ENCODE measurements around the gene HCRTR1.

The HCRTR1 gene

GRCh38 chr1:31669786-31670592, 52.5 kb downstream of the HCRTR1 start (continued):
- TF ChIP-seq ZNF747 (tag by site-specific recombination; IDR thresholded peaks at IDR 0.05) (no peak), ZNF664 (tag by site-specific recombination; IDR thresholded peaks at IDR 0.05) (no peak), SP7 (tag by site-specific recombination; IDR thresholded peaks at IDR 0.05) (peak; percentile 7; the same call in 1 of the 2 replicates), YY2 (tag by site-specific recombination; IDR thresholded peaks at IDR 0.05) (0 out of 2 replicates have a peak, but pooled peaks have one; percentile 41), REPIN1 (tag by site-specific recombination; IDR thresholded peaks at IDR 0.05; ENCODE audit: low read depth) (no peak), ZNF221 (tag by site-specific recombination; IDR thresholded peaks at IDR 0.05; ENCODE audit: borderline replicate concordance) (no peak), MEIS1 (CRISPR knock-in tag; IDR thresholded peaks at IDR 0.05; ENCODE audit: borderline replicate concordance) (no peak), GLI2 (tag by site-specific recombination; IDR thresholded peaks at IDR 0.05; ENCODE audit: borderline replicate concordance, low read depth) (no peak), FEZF1 (tag by site-specific recombination; IDR thresholded peaks at IDR 0.05) (no peak), ZNF433 (tag by site-specific recombination; IDR thresholded peaks at IDR 0.05; ENCODE audit: low read depth) (no peak), ZSCAN5A (tag by site-specific recombination; IDR thresholded peaks at IDR 0.05) (no peak), ZNF426 (tag by site-specific recombination; IDR thresholded peaks at IDR 0.05) (no peak), HOXD13 (CRISPR knock-in tag; IDR thresholded peaks at IDR 0.05; ENCODE audit: borderline replicate concordance) (no peak), ZNF777 (tag by site-specific recombination; IDR thresholded peaks at IDR 0.05; ENCODE audit: borderline replicate concordance) (0 out of 2 replicates have a peak, but pooled peaks have one; percentile 38), SP3 (tag by site-specific recombination; IDR thresholded peaks at IDR 0.05) (no peak), ZBTB7A (tag by site-specific recombination; IDR thresholded peaks at IDR 0.05; ENCODE audit: low read depth) (no peak), ZNF692 (tag by site-specific recombination; IDR thresholded peaks at IDR 0.05) (peak; percentile 74), SALL2 (tag by site-specific recombination; IDR thresholded peaks at IDR 0.05; ENCODE audit: borderline replicate concordance) (no peak), TRIM28 (IDR thresholded peaks at IDR 0.05; ENCODE audit: borderline replicate concordance, low read length) (no peak), ZNF843 (tag by site-specific recombination; IDR thresholded peaks at IDR 0.05) (no peak), KLF1 (tag by site-specific recombination; IDR thresholded peaks at IDR 0.05) (0 out of 2 replicates have a peak, but pooled peaks have one; percentile 9), ZSCAN18 (tag by site-specific recombination; IDR thresholded peaks at IDR 0.05) (no peak), ZBTB17 (tag by site-specific recombination; IDR thresholded peaks at IDR 0.05) (0 out of 2 replicates have a peak, but pooled peaks have one; percentile 39)
- TF ChIP-seq, protein P1, sequence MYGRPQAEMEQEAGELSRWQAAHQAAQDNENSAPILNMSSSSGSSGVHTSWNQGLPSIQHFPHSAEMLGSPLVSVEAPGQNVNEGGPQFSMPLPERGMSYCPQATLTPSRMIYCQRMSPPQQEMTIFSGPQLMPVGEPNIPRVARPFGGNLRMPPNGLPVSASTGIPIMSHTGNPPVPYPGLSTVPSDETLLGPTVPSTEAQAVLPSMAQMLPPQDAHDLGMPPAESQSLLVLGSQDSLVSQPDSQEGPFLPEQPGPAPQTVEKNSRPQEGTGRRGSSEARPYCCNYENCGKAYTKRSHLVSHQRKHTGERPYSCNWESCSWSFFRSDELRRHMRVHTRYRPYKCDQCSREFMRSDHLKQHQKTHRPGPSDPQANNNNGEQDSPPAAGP (tag by site-specific recombination; IDR thresholded peaks at IDR 0.05): no peak
- TF ChIP-seq, protein P2, sequence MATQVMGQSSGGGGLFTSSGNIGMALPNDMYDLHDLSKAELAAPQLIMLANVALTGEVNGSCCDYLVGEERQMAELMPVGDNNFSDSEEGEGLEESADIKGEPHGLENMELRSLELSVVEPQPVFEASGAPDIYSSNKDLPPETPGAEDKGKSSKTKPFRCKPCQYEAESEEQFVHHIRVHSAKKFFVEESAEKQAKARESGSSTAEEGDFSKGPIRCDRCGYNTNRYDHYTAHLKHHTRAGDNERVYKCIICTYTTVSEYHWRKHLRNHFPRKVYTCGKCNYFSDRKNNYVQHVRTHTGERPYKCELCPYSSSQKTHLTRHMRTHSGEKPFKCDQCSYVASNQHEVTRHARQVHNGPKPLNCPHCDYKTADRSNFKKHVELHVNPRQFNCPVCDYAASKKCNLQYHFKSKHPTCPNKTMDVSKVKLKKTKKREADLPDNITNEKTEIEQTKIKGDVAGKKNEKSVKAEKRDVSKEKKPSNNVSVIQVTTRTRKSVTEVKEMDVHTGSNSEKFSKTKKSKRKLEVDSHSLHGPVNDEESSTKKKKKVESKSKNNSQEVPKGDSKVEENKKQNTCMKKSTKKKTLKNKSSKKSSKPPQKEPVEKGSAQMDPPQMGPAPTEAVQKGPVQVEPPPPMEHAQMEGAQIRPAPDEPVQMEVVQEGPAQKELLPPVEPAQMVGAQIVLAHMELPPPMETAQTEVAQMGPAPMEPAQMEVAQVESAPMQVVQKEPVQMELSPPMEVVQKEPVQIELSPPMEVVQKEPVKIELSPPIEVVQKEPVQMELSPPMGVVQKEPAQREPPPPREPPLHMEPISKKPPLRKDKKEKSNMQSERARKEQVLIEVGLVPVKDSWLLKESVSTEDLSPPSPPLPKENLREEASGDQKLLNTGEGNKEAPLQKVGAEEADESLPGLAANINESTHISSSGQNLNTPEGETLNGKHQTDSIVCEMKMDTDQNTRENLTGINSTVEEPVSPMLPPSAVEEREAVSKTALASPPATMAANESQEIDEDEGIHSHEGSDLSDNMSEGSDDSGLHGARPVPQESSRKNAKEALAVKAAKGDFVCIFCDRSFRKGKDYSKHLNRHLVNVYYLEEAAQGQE (tag by site-specific recombination; IDR thresholded peaks at IDR 0.05): no peak
- TF ChIP-seq, protein P3, sequence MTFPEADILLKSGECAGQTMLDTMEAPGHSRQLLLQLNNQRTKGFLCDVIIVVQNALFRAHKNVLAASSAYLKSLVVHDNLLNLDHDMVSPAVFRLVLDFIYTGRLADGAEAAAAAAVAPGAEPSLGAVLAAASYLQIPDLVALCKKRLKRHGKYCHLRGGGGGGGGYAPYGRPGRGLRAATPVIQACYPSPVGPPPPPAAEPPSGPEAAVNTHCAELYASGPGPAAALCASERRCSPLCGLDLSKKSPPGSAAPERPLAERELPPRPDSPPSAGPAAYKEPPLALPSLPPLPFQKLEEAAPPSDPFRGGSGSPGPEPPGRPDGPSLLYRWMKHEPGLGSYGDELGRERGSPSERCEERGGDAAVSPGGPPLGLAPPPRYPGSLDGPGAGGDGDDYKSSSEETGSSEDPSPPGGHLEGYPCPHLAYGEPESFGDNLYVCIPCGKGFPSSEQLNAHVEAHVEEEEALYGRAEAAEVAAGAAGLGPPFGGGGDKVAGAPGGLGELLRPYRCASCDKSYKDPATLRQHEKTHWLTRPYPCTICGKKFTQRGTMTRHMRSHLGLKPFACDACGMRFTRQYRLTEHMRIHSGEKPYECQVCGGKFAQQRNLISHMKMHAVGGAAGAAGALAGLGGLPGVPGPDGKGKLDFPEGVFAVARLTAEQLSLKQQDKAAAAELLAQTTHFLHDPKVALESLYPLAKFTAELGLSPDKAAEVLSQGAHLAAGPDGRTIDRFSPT (tag by site-specific recombination; IDR thresholded peaks at IDR 0.05): peak; percentile 39; the same call in 1 of the 2 replicates
- TF ChIP-seq, protein P4, sequence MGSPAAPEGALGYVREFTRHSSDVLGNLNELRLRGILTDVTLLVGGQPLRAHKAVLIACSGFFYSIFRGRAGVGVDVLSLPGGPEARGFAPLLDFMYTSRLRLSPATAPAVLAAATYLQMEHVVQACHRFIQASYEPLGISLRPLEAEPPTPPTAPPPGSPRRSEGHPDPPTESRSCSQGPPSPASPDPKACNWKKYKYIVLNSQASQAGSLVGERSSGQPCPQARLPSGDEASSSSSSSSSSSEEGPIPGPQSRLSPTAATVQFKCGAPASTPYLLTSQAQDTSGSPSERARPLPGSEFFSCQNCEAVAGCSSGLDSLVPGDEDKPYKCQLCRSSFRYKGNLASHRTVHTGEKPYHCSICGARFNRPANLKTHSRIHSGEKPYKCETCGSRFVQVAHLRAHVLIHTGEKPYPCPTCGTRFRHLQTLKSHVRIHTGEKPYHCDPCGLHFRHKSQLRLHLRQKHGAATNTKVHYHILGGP (tag by site-specific recombination; IDR thresholded peaks at IDR 0.05): no peak

Measured in HEK293 (cell line).